Liver (tissue), 10 donors: Measurements from ENCODE around the gene RAP1GAP2. TPM values are rescaled to one million over a fixed set of nuclear protein-coding genes. Genes with fewer than 3 reads are reported as not detected.
"Not testable (repeated sequence)": the region's sequence is repeated elsewhere in the genome, so short reads cannot be mapped to it uniquely, and the experiment has no call there.

Experiments used
- DNase-seq: peaks from one replicate; pipeline ENCODE4 v3.0.0-alpha.2; 2017; ENCODE audit warnings: low spot score
- H3K27ac ChIP-seq, 2 donors: one replicate each; pipeline ENCODE4 v1.7.0; 2013; ENCODE audit warnings: inconsistent platforms in 2 of 2, low read length in 2 of 2, control low read depth in 1 of 2, low read depth in 1 of 2, mild to moderate bottlenecking in 1 of 2
- H3K27me3 ChIP-seq, 4 donors: one replicate each; pipeline versions ENCODE4 v1.6.1 to v1.7.0; 2013; ENCODE audit warnings: low read length in 3 of 4, inconsistent platforms in 1 of 4, mild to moderate bottlenecking in 1 of 4, moderate library complexity in 1 of 4; ENCODE audit not compliant: control insufficient read depth in 4 of 4, insufficient read depth in 4 of 4
- H3K36me3 ChIP-seq, 4 donors: one replicate each; pipeline versions ENCODE4 v1.6.1 to v1.7.0; 2013; ENCODE audit warnings: low read length in 3 of 4, mild to moderate bottlenecking in 3 of 4, low read depth in 1 of 4, moderate library complexity in 1 of 4; ENCODE audit not compliant: control insufficient read depth in 4 of 4, insufficient read depth in 3 of 4
- H3K4me1 ChIP-seq, 4 donors: one replicate each; pipeline versions ENCODE4 v1.6.1 to v1.7.0; 2013; ENCODE audit warnings: low read length in 3 of 4, mild to moderate bottlenecking in 3 of 4, moderate library complexity in 1 of 4; ENCODE audit not compliant: control insufficient read depth in 4 of 4, insufficient read depth in 4 of 4
- H3K4me3 ChIP-seq, 3 donors: one replicate each; pipeline versions ENCODE4 v1.6.1 to v1.7.0; 2013; ENCODE audit warnings: low read length in 3 of 3, control low read depth in 1 of 3, low read depth in 1 of 3, mild to moderate bottlenecking in 1 of 3
- H3K9ac ChIP-seq, 2 donors: one replicate each; pipeline ENCODE4 v1.7.0; 2013; ENCODE audit warnings: low read length in 2 of 2, mild to moderate bottlenecking in 2 of 2, moderate library complexity in 2 of 2, control low read depth in 1 of 2, low read depth in 1 of 2
- H3K9me3 ChIP-seq, 4 donors: one replicate each; pipeline versions ENCODE4 v1.6.1 to v1.7.0; 2013; ENCODE audit warnings: low read length in 3 of 4; ENCODE audit not compliant: control insufficient read depth in 4 of 4
- RXRA ChIP-seq, 2 donors: IDR thresholded peaks; 2 replicates each; pipeline ENCODE4 v1.6.1; 2017 to 2018; ENCODE audit warnings: antibody characterized with exemption in 2 of 2, mild to moderate bottlenecking in 1 of 2
- WGBS: extraction: QIAGEN DNeasy Blood & Tissue Kit; methylation state at CpG from one replicate; pipeline ENCODE4 v1.1.7; 2013; 5-methylcytosine and 5-hydroxymethylcytosine counted together
- polyA plus RNA-seq, 2 donors: library from polyadenylated mRNA; stranded (reverse) in 1 of 2; unstranded in 1 of 2; fragments of 200-250 nt in 1 of 2; fragments of >200 nt in 1 of 2; fragmentation: Nextera tagmentation in 1 of 2; extraction: Ambion mirVana in 1 of 2; gene quantifications; one replicate each; pipeline versions ENCODE4 v1.2.1 to v1.2.3, GENCODE V29; 2013 to 2015
- small RNA-seq: library from RNA; depleted of rRNA; stranded (forward); fragments of <200 nt; gene quantifications from one replicate; pipeline ENCODE3, GENCODE V24; 2014
- total RNA-seq, 2 donors: library from RNA; depleted of rRNA; stranded (reverse); fragments of >200 nt; gene quantifications; one replicate each; pipeline ENCODE4 v1.2.3, GENCODE V29; 2014
- donor health status: healthy.
- donor health status: healthy.
- donor health status: healthy.
- donor health status: healthy.
- donor health status: healthy.

The RAP1GAP2 gene
- total and polyA plus RNA-seq, 4 donors, result 0.56 to 1.7 (median 1.1) TPM

DNA sequence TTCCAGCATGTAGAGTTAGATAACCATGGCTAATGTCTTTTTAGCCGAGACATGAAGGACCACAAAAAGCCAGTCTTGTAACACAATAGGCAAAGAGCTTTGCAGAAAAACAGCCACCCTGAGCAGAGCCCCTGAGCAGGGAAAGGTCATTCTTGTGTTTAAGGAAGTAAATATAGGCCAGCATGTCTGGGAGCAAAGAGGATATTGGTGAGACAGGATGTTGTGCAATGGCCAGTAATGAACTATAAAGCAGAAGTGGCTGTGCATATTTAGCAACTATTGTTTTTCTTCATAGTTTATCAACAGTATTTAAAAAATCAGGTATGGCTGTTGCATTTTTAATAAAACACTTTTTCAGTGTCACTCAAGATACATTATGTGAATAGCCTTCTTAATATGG is 269.0 kb downstream of the RAP1GAP2 start:
- H3K9me3 ChIP-seq, H3K4me3 ChIP-seq, H3K4me1 ChIP-seq, H3K9ac ChIP-seq, H3K27ac ChIP-seq, H3K36me3 ChIP-seq, DNase-seq, H3K27me3 ChIP-seq: not testable (repeated sequence)
- no CpG with 5 or more reads among the region's 1 CpG for WGBS
- TF ChIP-seq RXRA (IDR thresholded peaks at IDR 0.05), result peak in 1 of 2 donors; percentile 14

DNA sequence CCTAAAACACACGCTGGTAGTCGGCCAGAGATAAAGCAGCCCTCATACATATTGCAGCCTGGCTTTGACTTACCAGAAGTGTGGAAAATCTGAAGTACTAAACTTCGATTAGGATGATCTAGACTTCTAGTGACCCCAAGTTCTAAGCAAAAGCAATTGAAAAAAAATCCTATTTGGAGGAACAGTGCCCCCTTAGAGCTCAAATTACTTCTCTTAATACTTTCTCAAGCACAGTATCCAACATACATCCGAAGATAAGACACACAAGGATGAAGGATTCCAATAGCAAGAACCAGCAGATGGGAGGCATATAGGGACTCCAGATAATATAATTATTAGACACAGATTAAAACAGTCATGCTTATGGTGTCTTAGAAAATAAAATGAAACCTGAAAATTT is 277.6 kb downstream of the RAP1GAP2 start:
- not testable (repeated sequence) for H3K4me3 ChIP-seq, H3K4me1 ChIP-seq, H3K27me3 ChIP-seq, H3K9me3 ChIP-seq, DNase-seq, H3K27ac ChIP-seq, H3K9ac ChIP-seq, H3K36me3 ChIP-seq
- WGBS, result 68% methylated on average over 4 of the region's 4 CpGs

Small RNA genes within 50 kb of the gene (small RNA-seq; reads per million reads assigned to genes)
- gene MIR1253, result not detected
- gene hsa-mir-1253, result not detected

Other genes with a start within 250 kb of the RAP1GAP2 start
- gene PAFAH1B1, start 202.8 kb upstream of the RAP1GAP2 start, total RNA-seq, result 10 to 100 TPM; 41.0 to 44.1 TPM
- 10 to 100 TPM; 14.0 to 17.3 TPM for gene PAFAH1B1, start 202.8 kb upstream of the RAP1GAP2 start, polyA plus RNA-seq
- gene CLUH, start 84.7 kb upstream of the RAP1GAP2 start, total RNA-seq, result 100 to 1,000 TPM in 1 of 2 donors, 10 to 100 TPM in 1; 73.0 to 224 TPM
- 100 to 1,000 TPM in 1 of 2 donors, 10 to 100 TPM in 1; 40.2 to 130 TPM for gene CLUH, start 84.7 kb upstream of the RAP1GAP2 start, polyA plus RNA-seq
- not detected for gene CCDC92B, start 46.8 kb upstream of the RAP1GAP2 start, total RNA-seq
- gene CCDC92B, start 46.8 kb upstream of the RAP1GAP2 start, polyA plus RNA-seq, result not detected